Skin of body (tissue), 2 donors: ENCODE results near the gene ADCY7. TPM values are rescaled to one million over a fixed set of nuclear protein-coding genes. Genes with fewer than 3 reads are reported as not detected.

Experiments used
- small RNA-seq: library from RNA; depleted of rRNA; stranded (forward); fragments of <200 nt; gene quantifications from one replicate; pipeline ENCODE3, GENCODE V24; 2014; ENCODE audit warnings: low replicate concordance
- total RNA-seq: library from RNA; depleted of rRNA; stranded (reverse); fragments of >200 nt; gene quantifications from one replicate; pipeline ENCODE4 v1.2.3, GENCODE V29; 2014

The ADCY7 gene
- total RNA-seq, 1 donor from 2014 or later = 13.6 TPM

Small RNA genes lying within 50 kb of the gene (small RNA-seq; reads per million reads assigned to genes)
- not detected for gene MIR6771

Other genes starting within 250 kb of the ADCY7 start
- 28.0 TPM for gene CNEP1R1, start 241.3 kb upstream of the ADCY7 start, total RNA-seq
- gene HEATR3, start 200.6 kb upstream of the ADCY7 start, total RNA-seq = 10.6 TPM
- 8.7 TPM for gene TENT4B, start 113.2 kb upstream of the ADCY7 start, total RNA-seq
- 29.2 TPM for gene BRD7, start 102.4 kb downstream of the ADCY7 start, total RNA-seq